Right lung (tissue), 10 donors: ENCODE data around the gene GOLGA8F. TPM values are rescaled to one million over a fixed set of nuclear protein-coding genes. Genes with fewer than 3 reads are reported as not detected.
"Not testable (repeated sequence)": the region's sequence is repeated elsewhere in the genome, so short reads cannot be mapped to it uniquely, and the experiment has no call there.

Experiments
- DNase-seq, 2 donors: peaks; one replicate each; pipeline ENCODE4 v3.0.0-alpha.2; 2013
- long read RNA-seq, 8 donors: transcript quantifications; one replicate each; lab custom pipeline, GENCODE V29; 2026
- polyA plus RNA-seq, 5 donors: library from polyadenylated mRNA; unstranded; fragments of 120-200 nt; gene quantifications; one replicate each; pipeline versions ENCODE4 v1.2.1 to v1.2.3, GENCODE V29; 2013; ENCODE audit warnings: inconsistent platforms in 1 of 5, low replicate concordance in 1 of 5; ENCODE audit not compliant: insufficient read length in 5 of 5, insufficient read depth in 1 of 5

Gene GOLGA8F, protein sequence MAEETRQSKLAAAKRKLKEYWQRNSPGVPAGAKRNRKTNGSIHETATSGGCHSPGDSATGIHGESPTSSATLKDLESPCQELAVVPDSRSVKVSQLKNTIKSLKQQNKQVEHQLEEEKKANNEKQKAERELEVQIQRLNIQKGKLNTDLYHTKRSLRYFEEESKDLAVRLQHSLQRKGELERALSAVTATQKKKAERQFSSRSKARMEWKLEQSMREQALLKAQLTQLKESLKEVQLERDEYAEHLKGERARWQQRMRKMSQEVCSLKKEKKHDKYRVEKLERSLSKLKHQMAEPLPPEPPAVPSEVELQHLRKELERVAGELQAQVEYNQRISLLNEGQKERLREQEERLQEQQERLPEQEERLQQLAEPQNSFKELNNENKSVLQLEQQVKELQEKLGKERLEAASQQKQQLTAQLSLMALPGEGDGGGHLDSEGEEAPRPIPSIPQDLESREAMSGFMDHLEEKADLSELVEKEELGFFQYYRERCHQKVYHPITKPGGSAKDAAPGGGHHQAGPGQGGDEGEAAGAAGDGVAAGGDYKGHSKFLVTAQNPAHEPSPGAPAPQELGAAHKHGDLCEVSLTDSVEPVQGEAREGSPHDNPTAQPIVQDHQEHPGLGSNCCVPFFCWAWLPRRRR
- polyA plus RNA-seq: under 1 TPM in 1 of 5 donors, not detected in 4; 0.53 TPM
- long read RNA-seq, donor 1: 0 reads
- long read RNA-seq, donor 2: 0 reads
- long read RNA-seq, donor 3: 0 reads
- long read RNA-seq, donor 4: 0 reads
- long read RNA-seq, donor 5: 0 reads
- long read RNA-seq, donor 6: 0 reads
- long read RNA-seq, donor 7: 0 reads
- long read RNA-seq, donor 8: 0 reads

DNA sequence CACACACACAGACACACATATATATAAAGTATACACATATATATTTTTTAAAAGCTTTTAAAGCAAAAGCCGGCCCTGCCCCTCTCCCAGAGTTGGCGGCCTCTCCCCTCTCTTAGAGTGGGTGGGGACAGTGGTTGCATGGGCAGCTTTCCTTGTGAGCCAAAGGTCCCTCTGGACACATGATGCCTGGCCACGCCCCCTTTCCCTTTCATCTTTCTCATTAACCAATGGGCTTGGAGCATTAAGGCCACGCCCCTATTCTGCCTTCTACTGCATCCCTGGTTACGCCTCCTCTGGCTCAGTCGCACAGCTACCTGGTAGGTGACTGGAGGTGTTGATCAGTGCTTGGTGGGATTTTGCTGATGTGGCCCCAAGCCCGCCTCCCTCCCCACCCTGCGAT is at the start of gene GOLGA8F:
GOLGA8F (plus strand) TSS at position 301 of the 400 bp plus-strand sequence; CDS start at position 399, 98 bp downstream.
- not testable (repeated sequence) for DNase-seq

DNA sequence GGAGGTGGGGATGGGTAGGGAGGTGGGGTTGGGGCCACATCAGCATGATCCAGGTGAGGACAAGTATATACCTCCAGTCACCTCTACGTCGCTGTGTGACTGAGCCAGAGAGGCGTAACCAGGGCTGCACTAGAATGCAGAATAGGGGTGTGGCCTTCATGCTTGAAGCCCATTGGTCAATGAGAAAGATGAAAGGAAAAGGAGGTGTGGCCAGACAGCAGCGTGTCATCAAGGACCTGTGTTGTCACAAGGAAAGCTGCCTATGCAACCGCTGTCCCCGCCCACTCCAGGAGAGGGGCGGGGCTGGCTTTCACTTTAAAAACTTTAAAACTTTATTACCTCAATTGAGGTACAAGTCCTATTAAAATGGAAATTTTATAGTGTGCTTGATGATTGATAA is 20.5 kb upstream of the GOLGA8F start, which contains the start of gene GOLGA6L24:
GOLGA6L24 (minus strand) TSS at position 101 of the 400 bp plus-strand sequence; CDS start at position 40, 61 bp downstream.
- not testable (repeated sequence) for DNase-seq

DNA sequence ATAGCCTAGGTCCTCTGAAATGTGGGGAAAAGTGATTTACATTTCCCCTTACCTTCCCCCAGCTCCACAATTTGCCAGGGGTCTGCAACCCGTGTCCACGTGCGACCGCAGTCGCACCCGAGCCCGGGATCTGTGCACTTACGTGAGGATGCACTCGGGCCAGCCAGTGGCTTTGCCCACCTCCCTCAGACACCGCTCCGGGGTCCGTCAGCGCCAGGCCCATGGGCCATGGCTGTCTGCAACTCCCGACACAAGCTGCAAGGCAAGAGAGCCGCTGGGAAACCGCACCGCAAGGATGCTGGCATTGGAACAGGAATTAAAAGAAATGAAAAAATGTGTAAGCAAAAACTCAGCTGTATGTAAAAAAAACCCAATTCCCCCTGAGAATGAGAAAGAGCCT is 13.0 kb upstream of the GOLGA8F start:
- not testable (repeated sequence) for DNase-seq

DNA sequence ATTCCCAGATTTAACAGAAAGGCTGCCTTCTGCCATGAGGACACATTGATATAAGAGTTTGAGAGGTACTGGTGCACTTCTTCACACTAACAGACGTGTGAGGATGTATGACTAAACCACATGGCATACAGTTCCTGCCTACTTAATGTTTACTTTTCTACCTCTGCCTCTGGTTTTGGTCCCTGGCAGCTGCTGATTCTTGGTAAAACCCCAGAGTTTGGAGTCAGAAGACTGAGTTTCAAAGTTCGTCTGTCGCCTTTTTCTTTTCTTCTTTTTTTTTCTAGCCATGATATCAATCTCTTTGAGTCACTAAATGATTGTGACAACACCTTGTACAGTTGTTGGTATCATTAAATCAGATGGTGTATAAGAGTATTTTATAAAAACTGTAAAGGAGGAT is 1.6 kb downstream of the GOLGA8F start:
- not testable (repeated sequence) for DNase-seq

DNA sequence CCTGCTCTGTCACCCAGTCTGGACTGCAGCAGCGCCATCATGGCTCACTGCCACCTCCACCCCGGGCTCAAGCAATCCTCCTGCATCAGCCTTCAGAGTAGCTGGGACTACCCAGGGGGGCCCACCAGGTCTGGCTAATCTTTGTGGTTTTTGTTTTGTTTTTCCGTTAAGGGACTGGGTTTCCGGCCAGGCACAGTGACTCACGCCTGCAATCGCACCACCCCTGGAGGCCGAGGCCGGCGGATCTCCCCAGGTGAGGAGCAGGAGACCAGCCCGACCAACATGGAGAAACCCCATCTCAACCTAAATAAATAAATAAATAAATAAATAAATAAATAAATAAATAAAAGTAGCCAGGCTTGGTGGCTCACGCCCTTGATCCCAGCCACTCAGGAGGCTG is 17.6 kb downstream of the GOLGA8F start:
- DNase-seq: not testable (repeated sequence)

DNA sequence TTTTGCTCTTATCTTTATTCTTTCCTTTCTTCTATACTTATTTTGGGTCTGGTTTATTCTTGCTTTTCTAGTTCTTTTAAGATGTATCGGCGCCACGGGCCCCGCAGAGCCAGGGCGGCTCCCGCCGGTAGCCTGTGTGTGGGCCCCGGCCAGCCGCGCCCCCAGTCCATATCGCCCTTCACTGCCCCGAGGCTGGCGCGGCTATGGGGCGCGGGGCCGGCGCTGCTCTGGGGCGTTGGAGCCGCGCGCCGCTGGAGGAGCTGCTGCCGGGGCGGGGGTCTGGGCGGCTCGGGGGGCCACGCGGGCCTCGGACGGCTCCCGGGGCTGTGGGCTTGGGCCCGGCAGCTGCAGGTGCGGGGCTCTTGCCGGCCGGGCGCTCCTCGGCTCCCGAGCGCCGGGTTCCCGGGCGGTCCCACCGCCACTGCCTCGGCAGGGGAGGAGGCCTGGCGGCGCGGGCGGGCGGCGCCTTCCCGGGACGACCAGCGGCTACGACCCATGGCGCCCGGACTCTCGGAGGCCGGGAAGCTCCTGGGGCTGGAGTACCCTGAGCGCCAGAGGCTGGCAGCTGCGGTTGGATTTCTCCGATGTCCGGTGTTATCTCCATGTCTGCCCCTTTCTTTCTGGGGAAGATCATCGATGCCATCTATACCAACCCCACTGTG is 24.4 kb downstream of the GOLGA8F start:
- not testable (repeated sequence) for DNase-seq

DNA sequence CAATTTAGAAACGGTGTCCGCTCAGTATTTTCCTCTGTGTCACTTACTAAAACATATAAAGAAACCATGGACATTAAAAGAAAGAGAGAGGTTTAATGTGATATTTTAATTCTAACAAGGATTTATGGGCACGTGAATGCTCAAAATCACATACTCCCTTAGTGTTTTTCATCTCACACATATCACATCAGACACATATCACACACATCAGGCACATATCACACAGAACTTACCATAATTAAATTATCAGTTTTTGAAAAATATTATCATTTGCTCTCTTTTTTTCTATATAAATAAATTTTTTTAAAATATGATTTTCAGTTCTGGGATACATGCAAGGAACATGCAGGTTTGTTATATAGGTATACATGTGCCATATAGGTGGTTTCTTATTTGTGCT is 42.0 kb downstream of the GOLGA8F start:
- DNase-seq: not testable (repeated sequence)

DNA sequence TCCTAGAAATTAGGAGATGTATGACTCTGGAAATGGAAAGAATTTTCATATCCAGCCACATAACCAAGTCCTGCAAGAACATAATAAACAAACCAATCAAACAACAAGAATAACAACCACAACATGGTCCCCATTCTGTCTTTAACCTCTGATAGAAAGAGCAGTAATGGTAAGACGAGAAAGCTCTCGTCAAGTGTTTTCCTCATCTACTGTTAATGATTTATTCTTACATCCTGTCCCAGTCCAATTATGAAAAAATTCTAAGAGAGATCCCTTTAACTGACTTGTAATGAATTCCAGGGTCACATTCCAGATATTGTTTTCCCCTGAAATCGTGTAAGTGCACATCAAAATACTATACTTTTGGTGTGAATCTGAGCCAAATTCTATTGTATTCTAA is 57.1 kb downstream of the GOLGA8F start:
- not testable (repeated sequence) for DNase-seq

Other genes with a start within 250 kb of the GOLGA8F start
- gene HERC2, start 56.5 kb upstream of the GOLGA8F start, polyA plus RNA-seq: 10 to 100 TPM; 44.8 to 60.7 (median 54.1) TPM
- not detected for gene GOLGA6L24, start 20.6 kb upstream of the GOLGA8F start, polyA plus RNA-seq
- under 1 TPM; 0.04 to 0.78 (median 0.12) TPM for gene GOLGA8G, start 154.3 kb downstream of the GOLGA8F start, polyA plus RNA-seq
- gene GOLGA6L25, start 174.9 kb downstream of the GOLGA8F start, polyA plus RNA-seq: not detected